Measurements from ENCODE around the gene SLC9A9.

SLC9A9 gene

GRCh38 chr3:143242101-143242500 lies 606.2 kb downstream of the SLC9A9 start:
- H3K9me3 ChIP-seq (ENCODE audit: control insufficient read depth, insufficient read depth, low read length): no peaks in the 10 kb centered on the region
- no peaks in the 10 kb centered on the region for H3K27me3 ChIP-seq (ENCODE audit: control insufficient read depth, insufficient read depth, low read length)
- H3K36me3 ChIP-seq (ENCODE audit: control insufficient read depth, insufficient read depth, low read length): no peaks in the 10 kb centered on the region
- H3K27ac ChIP-seq (ENCODE audit: low read depth, low read length): no peak overlapping the region
- H3K9ac ChIP-seq (ENCODE audit: low read depth, low read length): no peak overlapping the region
- no peak overlapping the region for H3K4me3 ChIP-seq (ENCODE audit: low read depth, low read length)
- peaks cover under 1% of the 10 kb centered on the region; the same call in 1 of the 2 replicates for H3K4me1 ChIP-seq (ENCODE audit: control insufficient read depth, insufficient read depth, low read length)

GRCh38 chr3:143241481-143241951 lies 606.8 kb downstream of the SLC9A9 start:
- Histone ChIP-seq H3K4me3 (ENCODE audit: low read depth, low read length) (no peak overlapping the region), H3K27me3 (ENCODE audit: control insufficient read depth, insufficient read depth, low read length) (no peaks in the 10 kb centered on the region), H3K4me1 (ENCODE audit: control insufficient read depth, insufficient read depth, low read length) (no peaks in the 10 kb centered on the region), H3K27ac (ENCODE audit: low read depth, low read length) (no peak overlapping the region), H3K9ac (ENCODE audit: low read depth, low read length) (no peak overlapping the region), H3K36me3 (ENCODE audit: control insufficient read depth, insufficient read depth, low read length) (no peaks in the 10 kb centered on the region), H3K9me3 (ENCODE audit: control insufficient read depth, insufficient read depth, low read length) (no peaks in the 10 kb centered on the region)

GRCh38 chr3:143240886-143241285 lies 607.4 kb downstream of the SLC9A9 start:
- Histone ChIP-seq H3K4me3 (ENCODE audit: low read depth, low read length) (no peak overlapping the region), H3K27me3 (ENCODE audit: control insufficient read depth, insufficient read depth, low read length) (no peaks in the 10 kb centered on the region), H3K9ac (ENCODE audit: low read depth, low read length) (no peak overlapping the region), H3K36me3 (ENCODE audit: control insufficient read depth, insufficient read depth, low read length) (no peaks in the 10 kb centered on the region), H3K27ac (ENCODE audit: low read depth, low read length) (no peak overlapping the region), H3K4me1 (ENCODE audit: control insufficient read depth, insufficient read depth, low read length) (no peaks in the 10 kb centered on the region), H3K9me3 (ENCODE audit: control insufficient read depth, insufficient read depth, low read length) (no peaks in the 10 kb centered on the region)

- Histone ChIP-seq H3K4me3 (ENCODE audit: low read depth, low read length) (no peak overlapping the region), H3K27me3 (ENCODE audit: control insufficient read depth, insufficient read depth, low read length) (no peaks in the 10 kb centered on the region), H3K9me3 (ENCODE audit: control insufficient read depth, insufficient read depth, low read length) (no peaks in the 10 kb centered on the region), H3K27ac (ENCODE audit: low read depth, low read length) (no peak overlapping the region), H3K36me3 (ENCODE audit: control insufficient read depth, insufficient read depth, low read length) (no peaks in the 10 kb centered on the region), H3K9ac (ENCODE audit: low read depth, low read length) (no peak overlapping the region), H3K4me1 (ENCODE audit: control insufficient read depth, insufficient read depth, low read length) (no peaks in the 10 kb centered on the region)
Observed at GRCh38 chr3:143239031-143239430, 609.2 kb downstream of the SLC9A9 start.

DNA sequence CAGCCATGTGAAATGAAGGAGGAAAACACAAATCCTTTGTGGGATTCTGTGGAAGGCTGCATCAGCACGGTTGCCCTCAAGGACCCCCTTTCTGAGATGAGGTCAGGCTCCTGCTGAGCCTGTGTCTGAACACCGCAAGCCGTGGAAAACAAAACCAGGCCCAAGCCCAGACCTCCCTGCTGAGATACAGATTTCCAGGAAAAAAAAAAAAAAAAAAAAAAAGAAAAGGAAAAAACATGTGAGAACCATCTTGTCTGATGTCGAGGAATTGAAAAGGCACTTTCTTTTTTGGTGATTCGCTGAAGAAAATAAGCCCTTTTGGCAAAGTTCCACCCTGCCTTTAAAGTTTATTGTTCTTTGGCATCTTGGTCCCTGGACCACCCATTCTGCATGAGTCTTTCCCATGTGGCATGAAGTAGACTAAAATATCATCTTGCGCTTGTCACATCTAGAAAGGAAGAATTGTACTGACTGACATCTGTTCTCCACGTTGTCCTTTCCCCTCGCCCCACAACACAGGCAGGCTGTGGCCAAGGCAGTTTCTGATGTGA lies 611.1 kb downstream of the SLC9A9 start:
- Histone ChIP-seq H3K4me3 (ENCODE audit: low read depth, low read length) (no peak overlapping the region), H3K36me3 (ENCODE audit: control insufficient read depth, insufficient read depth, low read length) (no peaks in the 10 kb centered on the region), H3K27ac (ENCODE audit: low read depth, low read length) (no peak overlapping the region), H3K9ac (ENCODE audit: low read depth, low read length) (no peak overlapping the region), H3K4me1 (ENCODE audit: control insufficient read depth, insufficient read depth, low read length) (no peaks in the 10 kb centered on the region), H3K27me3 (ENCODE audit: control insufficient read depth, insufficient read depth, low read length) (no peaks in the 10 kb centered on the region), H3K9me3 (ENCODE audit: control insufficient read depth, insufficient read depth, low read length) (no peaks in the 10 kb centered on the region)

DNA sequence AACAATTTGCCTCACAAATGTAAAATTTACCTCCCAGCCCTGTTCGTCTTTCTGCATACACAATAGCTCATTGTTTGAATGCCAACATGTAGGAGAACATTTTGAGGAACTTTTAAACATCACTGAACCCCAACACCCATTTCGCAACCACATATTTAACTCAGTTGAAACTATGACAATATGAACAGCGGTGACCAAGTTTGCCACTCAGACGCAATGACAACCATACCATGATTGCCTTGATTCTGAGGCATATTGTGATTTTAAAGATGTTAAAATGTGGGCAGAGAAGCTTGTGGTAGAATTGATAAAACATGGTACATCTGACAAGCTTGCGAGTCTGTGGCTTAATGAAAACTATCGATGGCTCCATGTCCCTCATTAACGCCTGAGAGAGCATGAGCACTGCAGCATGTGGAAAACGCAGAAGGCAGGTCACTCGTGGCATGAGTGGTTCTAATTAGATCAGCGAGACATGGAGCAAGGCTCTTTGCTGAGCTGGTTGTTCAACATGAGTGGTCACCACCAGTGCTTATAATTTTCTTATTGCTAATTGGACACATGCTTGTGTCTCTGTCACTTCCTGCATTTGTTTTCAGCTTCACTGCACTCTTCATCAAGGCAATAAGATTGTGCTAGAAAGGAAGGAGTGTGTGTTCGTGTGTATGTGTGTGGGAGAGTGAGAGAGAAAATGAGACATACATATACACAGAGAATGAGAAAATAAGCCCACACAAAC lies 611.9 kb downstream of the SLC9A9 start:
- no peak overlapping the region for H3K4me3 ChIP-seq (ENCODE audit: low read depth, low read length)
- H3K4me1 ChIP-seq (ENCODE audit: control insufficient read depth, insufficient read depth, low read length): no peaks in the 10 kb centered on the region
- H3K36me3 ChIP-seq (ENCODE audit: control insufficient read depth, insufficient read depth, low read length): no peaks in the 10 kb centered on the region
- H3K27ac ChIP-seq (ENCODE audit: low read depth, low read length): no peak overlapping the region
- no peaks in the 10 kb centered on the region for H3K9me3 ChIP-seq (ENCODE audit: control insufficient read depth, insufficient read depth, low read length)
- H3K27me3 ChIP-seq (ENCODE audit: control insufficient read depth, insufficient read depth, low read length): no peaks in the 10 kb centered on the region
- H3K9ac ChIP-seq (ENCODE audit: low read depth, low read length): no peak overlapping the region

GRCh38 chr3:143235614-143236204 lies 612.6 kb downstream of the SLC9A9 start:
- H3K36me3 ChIP-seq (ENCODE audit: control insufficient read depth, insufficient read depth, low read length): no peaks in the 10 kb centered on the region
- no peak overlapping the region for H3K27ac ChIP-seq (ENCODE audit: low read depth, low read length)
- H3K4me3 ChIP-seq (ENCODE audit: low read depth, low read length): no peak overlapping the region
- H3K9ac ChIP-seq (ENCODE audit: low read depth, low read length): no peak overlapping the region
- H3K9me3 ChIP-seq (ENCODE audit: control insufficient read depth, insufficient read depth, low read length): no peaks in the 10 kb centered on the region
- H3K4me1 ChIP-seq (ENCODE audit: control insufficient read depth, insufficient read depth, low read length): no peaks in the 10 kb centered on the region
- H3K27me3 ChIP-seq (ENCODE audit: control insufficient read depth, insufficient read depth, low read length): no peaks in the 10 kb centered on the region

DNA sequence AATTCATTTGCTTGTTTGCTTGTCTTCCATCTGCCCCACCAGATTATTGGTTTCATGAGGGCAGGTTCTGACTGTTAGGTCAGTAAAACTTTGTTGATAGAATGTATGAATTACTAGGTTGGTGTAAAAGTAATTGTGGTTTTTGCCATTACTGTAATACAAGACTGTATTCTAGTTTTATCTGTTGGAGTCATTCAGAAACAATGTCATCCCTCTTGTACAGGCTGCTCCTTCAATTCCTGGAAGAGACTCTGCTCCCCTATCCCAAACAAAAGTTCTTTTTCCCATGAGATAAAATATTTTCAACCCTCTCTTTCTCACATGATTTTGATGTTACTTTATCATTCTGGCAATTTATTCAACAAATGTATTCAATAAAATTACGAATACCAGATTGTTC lies 613.7 kb downstream of the SLC9A9 start:
- no peak overlapping the region for H3K9ac ChIP-seq (ENCODE audit: low read depth, low read length)
- no peaks in the 10 kb centered on the region for H3K4me1 ChIP-seq (ENCODE audit: control insufficient read depth, insufficient read depth, low read length)
- H3K36me3 ChIP-seq (ENCODE audit: control insufficient read depth, insufficient read depth, low read length): no peaks in the 10 kb centered on the region
- H3K4me3 ChIP-seq (ENCODE audit: low read depth, low read length): no peak overlapping the region
- no peak overlapping the region for H3K27ac ChIP-seq (ENCODE audit: low read depth, low read length)
- no peaks in the 10 kb centered on the region for H3K9me3 ChIP-seq (ENCODE audit: control insufficient read depth, insufficient read depth, low read length)
- no peaks in the 10 kb centered on the region for H3K27me3 ChIP-seq (ENCODE audit: control insufficient read depth, insufficient read depth, low read length)

DNA sequence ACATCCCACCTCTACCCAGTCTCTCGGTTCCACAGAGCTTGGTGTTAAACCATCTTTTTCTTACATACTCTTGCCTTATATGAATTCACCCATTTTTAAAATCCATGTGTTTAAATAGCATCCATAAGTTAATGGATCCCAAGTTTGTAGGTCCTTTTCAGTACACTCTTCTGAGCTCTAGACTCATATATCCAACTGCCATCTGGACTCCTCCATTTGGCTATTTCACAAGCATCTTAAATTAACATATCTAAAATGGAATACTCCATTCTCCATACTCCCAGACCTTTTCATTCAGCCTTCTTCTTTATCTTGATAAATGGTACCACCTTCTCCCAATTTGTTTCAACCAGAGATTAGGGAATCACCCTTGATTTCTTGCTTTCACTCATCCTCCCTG lies 615.3 kb downstream of the SLC9A9 start:
- Histone ChIP-seq H3K9me3 (ENCODE audit: control insufficient read depth, insufficient read depth, low read length) (no peaks in the 10 kb centered on the region), H3K36me3 (ENCODE audit: control insufficient read depth, insufficient read depth, low read length) (no peaks in the 10 kb centered on the region), H3K4me3 (ENCODE audit: low read depth, low read length) (no peak overlapping the region), H3K9ac (ENCODE audit: low read depth, low read length) (no peak overlapping the region), H3K27ac (ENCODE audit: low read depth, low read length) (no peak overlapping the region), H3K4me1 (ENCODE audit: control insufficient read depth, insufficient read depth, low read length) (no peaks in the 10 kb centered on the region), H3K27me3 (ENCODE audit: control insufficient read depth, insufficient read depth, low read length) (no peaks in the 10 kb centered on the region)

DNA sequence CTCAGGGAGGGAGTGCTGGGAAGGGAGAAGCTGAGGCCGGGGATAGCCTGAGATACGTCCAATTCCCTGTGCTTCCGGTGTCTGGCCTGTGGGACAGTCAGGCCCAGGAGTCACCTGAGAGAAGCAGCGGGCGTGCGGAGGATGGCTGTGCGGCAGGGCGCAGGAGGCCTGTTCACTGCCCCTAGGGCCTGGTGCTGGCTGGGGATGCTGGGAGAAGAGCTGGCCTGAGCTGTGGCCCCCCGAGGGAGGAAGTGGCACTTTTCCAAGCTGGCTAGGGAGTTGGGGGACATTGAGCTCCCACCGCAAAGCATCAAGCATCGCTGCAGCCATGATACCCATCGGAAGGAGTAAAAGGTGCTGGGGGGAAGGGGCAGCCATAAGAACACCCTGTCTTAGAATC lies 619.9 kb downstream of the SLC9A9 start:
- no peak overlapping the region for H3K9ac ChIP-seq (ENCODE audit: low read depth, low read length)
- H3K9me3 ChIP-seq (ENCODE audit: control insufficient read depth, insufficient read depth, low read length): no peaks in the 10 kb centered on the region
- no peaks in the 10 kb centered on the region for H3K36me3 ChIP-seq (ENCODE audit: control insufficient read depth, insufficient read depth, low read length)
- no peaks in the 10 kb centered on the region for H3K4me1 ChIP-seq (ENCODE audit: control insufficient read depth, insufficient read depth, low read length)
- H3K4me3 ChIP-seq (ENCODE audit: low read depth, low read length): no peak overlapping the region
- H3K27ac ChIP-seq (ENCODE audit: low read depth, low read length): no peak overlapping the region
- no peaks in the 10 kb centered on the region for H3K27me3 ChIP-seq (ENCODE audit: control insufficient read depth, insufficient read depth, low read length)

GRCh38 chr3:143226678-143227291 lies 621.5 kb downstream of the SLC9A9 start:
- Histone ChIP-seq H3K9me3 (ENCODE audit: control insufficient read depth, insufficient read depth, low read length) (no peaks in the 10 kb centered on the region), H3K4me1 (ENCODE audit: control insufficient read depth, insufficient read depth, low read length) (no peaks in the 10 kb centered on the region), H3K36me3 (ENCODE audit: control insufficient read depth, insufficient read depth, low read length) (no peaks in the 10 kb centered on the region)

More at GRCh38 chr3:143226678-143227291, 621.5 kb downstream of the SLC9A9 start:
- Histone ChIP-seq H3K27me3 (ENCODE audit: control insufficient read depth, insufficient read depth, low read length) (no peaks in the 10 kb centered on the region), H3K9ac (ENCODE audit: low read depth, low read length) (no peak overlapping the region), H3K27ac (ENCODE audit: low read depth, low read length) (no peak overlapping the region), H3K4me3 (ENCODE audit: low read depth, low read length) (no peak overlapping the region)
